ENCODE data around the gene NRDE2.

DNA sequence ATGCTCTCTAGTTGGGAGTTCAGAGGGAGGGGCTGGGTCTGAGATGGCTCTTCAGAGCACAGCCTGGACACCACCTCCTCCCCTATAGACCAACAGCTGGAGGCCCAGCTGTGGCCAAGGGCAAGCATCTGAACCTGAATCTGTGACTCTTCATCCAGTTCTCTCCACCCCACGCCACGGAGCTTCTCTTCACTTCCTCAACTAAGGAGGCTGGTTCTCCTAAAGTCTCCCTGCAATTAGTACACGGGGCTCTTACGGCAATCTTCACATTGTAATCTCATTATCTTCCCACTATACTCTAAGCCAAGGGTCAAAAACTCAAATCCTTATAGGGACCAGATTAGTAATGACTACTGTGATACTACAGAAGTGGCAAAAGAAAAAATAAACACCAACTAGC, 9.8 kb downstream of the NRDE2 start:
- TF ChIP-seq CTCF (IDR thresholded peaks at IDR 0.05) (no peak), POLR2A (IDR thresholded peaks at IDR 0.05; ENCODE audit: low read depth) (no peak), POLR2AphosphoS5 (IDR thresholded peaks at IDR 0.05) (no peak), EP300 (IDR thresholded peaks at IDR 0.05) (no peak)
